Astrocyte of the spinal cord (primary cell): Measurements from ENCODE around the gene TULP4.

ENCODE experiments used
- DNase-seq: peaks from one replicate; pipeline ENCODE4 v3.0.0; 2011; ENCODE audit warnings: low read depth, low spot score
- H3K4me3 ChIP-seq: 2 replicates; pipeline ENCODE4 v1.5.1; 2011; ENCODE audit warnings: low read depth, mild to moderate bottlenecking, low read length, moderate library complexity
- CTCF ChIP-seq: IDR thresholded peaks from 2 replicates; pipeline ENCODE4 v1.5.1; 2012; ENCODE audit warnings: low read depth, mild to moderate bottlenecking, low read length, inconsistent platforms
- in situ Hi-C: cut with HindIII; loops from 2 replicates; pipeline ENCODE4 v1.10.0; 2017; ENCODE audit warnings: low sequenced_read_pairs

Gene TULP4

GRCh38 chr6:158410784-158411183 lies 98.5 kb downstream of the TULP4 start:
- no peak for DNase-seq

GRCh38 chr6:158411998-158412397 lies 99.7 kb downstream of the TULP4 start:
- no peak for DNase-seq
- in situ Hi-C loops = no loop called here
- H3K4me3 ChIP-seq = no peak overlapping the region
- no peak for TF ChIP-seq CTCF

More at GRCh38 chr6:158410784-158411183, 98.5 kb downstream of the TULP4 start:
- no peak for TF ChIP-seq CTCF
- H3K4me3 ChIP-seq = no peak overlapping the region
- in situ Hi-C loops = no loop called here

- H3K4me3 ChIP-seq = no peak overlapping the region
- DNase-seq = no peak
- no peak for TF ChIP-seq CTCF
- in situ Hi-C loops = no loop called here
Measured at GRCh38 chr6:158413028-158413427, 100.8 kb downstream of the TULP4 start.

GRCh38 chr6:158413814-158414565 lies 101.7 kb downstream of the TULP4 start:
- no peak for DNase-seq
- no peak for TF ChIP-seq CTCF
- H3K4me3 ChIP-seq = no peak overlapping the region
- in situ Hi-C loops = no loop called here

- in situ Hi-C loops = no loop called here
- TF ChIP-seq CTCF = no peak
- H3K4me3 ChIP-seq = no peak overlapping the region
- peak; percentile 64 for DNase-seq
Measured at GRCh38 chr6:158414851-158415262, 102.6 kb downstream of the TULP4 start.

- no peak for TF ChIP-seq CTCF
- H3K4me3 ChIP-seq = no peak overlapping the region
- DNase-seq = no peak
- in situ Hi-C loops = no loop called here
Measured at GRCh38 chr6:158415666-158416065, 103.4 kb downstream of the TULP4 start.
